ENCODE measurements around the gene TCTN2. TPM values are rescaled to one million over a fixed set of nuclear protein-coding genes. Genes with fewer than 3 reads are reported as not detected.

TCTN2 gene
- total RNA-seq, 4 donors from 2014 or later: 1.2 to 9.1 (median 4.3) TPM

- TF ChIP-seq POLR2A (IDR thresholded peaks at IDR 0.05) (no peak), CTCF (IDR thresholded peaks at IDR 0.05) (no peak)
- peaks cover 0 to 89% (median 0%) of the 10 kb centered on the region in 3 donors for H3K36me3 ChIP-seq
Measured at GRCh38 chr12:123726244-123726643, 55.3 kb downstream of the TCTN2 start.

GRCh38 chr12:123726962-123727361 lies 56.0 kb downstream of the TCTN2 start:
- H3K4me3 ChIP-seq: no peak overlapping the region
- H3K27ac ChIP-seq: no peak overlapping the region
- no peaks in the 10 kb centered on the region for H3K9me3 ChIP-seq
- peaks cover 0 to 89% (median 0%) of the 10 kb centered on the region in 3 donors for H3K36me3 ChIP-seq
- DNase-seq: no peak
- TF ChIP-seq CTCF (IDR thresholded peaks at IDR 0.05): no peak
- no peak for TF ChIP-seq POLR2A (IDR thresholded peaks at IDR 0.05)
- H3K27me3 ChIP-seq: no peaks in the 10 kb centered on the region
- no peaks in the 10 kb centered on the region for H3K4me1 ChIP-seq

More at GRCh38 chr12:123726244-123726643, 55.3 kb downstream of the TCTN2 start:
- Histone ChIP-seq H3K27me3 (no peaks in the 10 kb centered on the region), H3K9me3 (no peaks in the 10 kb centered on the region), H3K4me1 (peaks cover 0 to 4% (median 0%) of the 10 kb centered on the region in 4 donors), H3K4me3 (no peak overlapping the region), H3K27ac (no peak overlapping the region)
- no peak for DNase-seq

GRCh38 chr12:123727878-123728277 lies 57.0 kb downstream of the TCTN2 start:
- H3K27me3 ChIP-seq: no peaks in the 10 kb centered on the region
- H3K4me3 ChIP-seq: no peak overlapping the region
- no peak for DNase-seq
- no peak overlapping the region for H3K27ac ChIP-seq
- H3K4me1 ChIP-seq: no peaks in the 10 kb centered on the region
- TF ChIP-seq POLR2A (IDR thresholded peaks at IDR 0.05): no peak
- no peak for TF ChIP-seq CTCF (IDR thresholded peaks at IDR 0.05)
- peaks cover 0 to 90% (median 0%) of the 10 kb centered on the region in 3 donors for H3K36me3 ChIP-seq
- no peaks in the 10 kb centered on the region for H3K9me3 ChIP-seq

- no peak overlapping the region for H3K27ac ChIP-seq
- H3K4me3 ChIP-seq: no peak overlapping the region
- no peaks in the 10 kb centered on the region for H3K27me3 ChIP-seq
- TF ChIP-seq CTCF (IDR thresholded peaks at IDR 0.05) (no peak), POLR2A (IDR thresholded peaks at IDR 0.05) (no peak)
- H3K4me1 ChIP-seq: no peaks in the 10 kb centered on the region
- no peak for DNase-seq
- no peaks in the 10 kb centered on the region for H3K9me3 ChIP-seq
- peaks cover 0 to 90% (median 0%) of the 10 kb centered on the region in 3 donors for H3K36me3 ChIP-seq
Measured at GRCh38 chr12:123731596-123731995, 60.7 kb downstream of the TCTN2 start.

GRCh38 chr12:123732251-123732650 lies 61.3 kb downstream of the TCTN2 start:
- Histone ChIP-seq H3K27ac (no peak overlapping the region), H3K36me3 (peaks cover 0 to 90% (median 0%) of the 10 kb centered on the region in 3 donors), H3K27me3 (no peaks in the 10 kb centered on the region), H3K9me3 (no peaks in the 10 kb centered on the region), H3K4me1 (no peaks in the 10 kb centered on the region), H3K4me3 (no peak overlapping the region)
- DNase-seq: no peak
- TF ChIP-seq POLR2A (IDR thresholded peaks at IDR 0.05): no peak
- no peak for TF ChIP-seq CTCF (IDR thresholded peaks at IDR 0.05)

- Histone ChIP-seq H3K4me1 (no peaks in the 10 kb centered on the region), H3K27me3 (no peaks in the 10 kb centered on the region), H3K27ac (no peak overlapping the region), H3K36me3 (peaks cover 0 to 89% (median 0%) of the 10 kb centered on the region in 3 donors), H3K9me3 (no peaks in the 10 kb centered on the region), H3K4me3 (no peak overlapping the region)
- TF ChIP-seq POLR2A (IDR thresholded peaks at IDR 0.05) (no peak), CTCF (IDR thresholded peaks at IDR 0.05) (no peak)
- no peak for DNase-seq
Measured at GRCh38 chr12:123733229-123733628, 62.3 kb downstream of the TCTN2 start.

All from Peyer's patch (tissue), 4 donors.